ENCODE data around the gene TCF3.

Gene TCF3

GRCh38 chr19:1630012-1630411 is 22.4 kb downstream of the TCF3 start:
- H3K4me2 ChIP-seq (ENCODE audit: low read depth, low read length, poor library complexity, severe bottlenecking), result no peak overlapping the region
- no peak overlapping the region for H3K4me3 ChIP-seq (ENCODE audit: low read length, poor library complexity, severe bottlenecking)
- peaks cover 67% of the 10 kb centered on the region; the same call in 1 of the 2 replicates for H3K36me3 ChIP-seq (ENCODE audit: insufficient read depth, low read length)
- no peak overlapping the region for H3K9ac ChIP-seq (ENCODE audit: low read depth, low read length, poor library complexity, severe bottlenecking)
- no peaks in the 10 kb centered on the region for H3F3A ChIP-seq (ENCODE audit: low read depth)
- TF ChIP-seq CTCF (conservative IDR thresholded peaks at IDR 0.05; ENCODE audit: low read length) (no peak), EZH2phosphoT487 (IDR thresholded peaks at IDR 0.05; ENCODE audit: borderline replicate concordance) (no peak)
- H2AFZ ChIP-seq (ENCODE audit: low read length), result no peak overlapping the region
- H3K9me3 ChIP-seq (ENCODE audit: insufficient read depth, low read depth, low read length), result no peaks in the 10 kb centered on the region
- peaks cover 47% of the 10 kb centered on the region for H4K20me1 ChIP-seq (ENCODE audit: insufficient read depth, low read length, poor library complexity, severe bottlenecking)
- H3K27me3 ChIP-seq (ENCODE audit: insufficient read depth, low read length, poor library complexity, severe bottlenecking), result no peaks in the 10 kb centered on the region
- H3K9me2 ChIP-seq (replicated peaks; ENCODE audit: low read depth, low read length), result no peaks in the 10 kb centered on the region
- no peaks in the 10 kb centered on the region for H3K4me1 ChIP-seq (ENCODE audit: insufficient read depth, low read length, poor library complexity, severe bottlenecking)
- peaks cover 43% of the 10 kb centered on the region for H3K79me2 ChIP-seq (ENCODE audit: insufficient read depth, low read length)

- no peaks in the 10 kb centered on the region for H3K9me2 ChIP-seq (replicated peaks; ENCODE audit: low read depth, low read length)
- H3K27me3 ChIP-seq (ENCODE audit: insufficient read depth, low read length, poor library complexity, severe bottlenecking), result no peaks in the 10 kb centered on the region
- H3K9me3 ChIP-seq (ENCODE audit: insufficient read depth, low read depth, low read length), result no peaks in the 10 kb centered on the region
- H3K36me3 ChIP-seq (ENCODE audit: insufficient read depth, low read length), result peaks cover 67% of the 10 kb centered on the region; the same call in 1 of the 2 replicates
- H3F3A ChIP-seq (ENCODE audit: low read depth), result no peaks in the 10 kb centered on the region
- H3K9ac ChIP-seq (ENCODE audit: low read depth, low read length, poor library complexity, severe bottlenecking), result no peak overlapping the region
- no peak overlapping the region for H3K4me3 ChIP-seq (ENCODE audit: low read length, poor library complexity, severe bottlenecking)
- no peaks in the 10 kb centered on the region for H3K4me1 ChIP-seq (ENCODE audit: insufficient read depth, low read length, poor library complexity, severe bottlenecking)
- peaks cover 36% of the 10 kb centered on the region for H3K79me2 ChIP-seq (ENCODE audit: insufficient read depth, low read length)
- H3K4me2 ChIP-seq (ENCODE audit: low read depth, low read length, poor library complexity, severe bottlenecking), result no peak overlapping the region
- no peak overlapping the region for H2AFZ ChIP-seq (ENCODE audit: low read length)
- peaks cover 40% of the 10 kb centered on the region for H4K20me1 ChIP-seq (ENCODE audit: insufficient read depth, low read length, poor library complexity, severe bottlenecking)
- TF ChIP-seq CTCF (conservative IDR thresholded peaks at IDR 0.05; ENCODE audit: low read length), result no peak
- no peak for TF ChIP-seq EZH2phosphoT487 (IDR thresholded peaks at IDR 0.05; ENCODE audit: borderline replicate concordance)
Measured at GRCh38 chr19:1629256-1629808, 23.1 kb downstream of the TCF3 start.

GRCh38 chr19:1627194-1627593 is 25.2 kb downstream of the TCF3 start:
- Histone ChIP-seq H3K4me2 (ENCODE audit: low read depth, low read length, poor library complexity, severe bottlenecking) (no peak overlapping the region), H3K27me3 (ENCODE audit: insufficient read depth, low read length, poor library complexity, severe bottlenecking) (no peaks in the 10 kb centered on the region), H3K9me2 (replicated peaks; ENCODE audit: low read depth, low read length) (no peaks in the 10 kb centered on the region), H3K36me3 (ENCODE audit: insufficient read depth, low read length) (peaks cover 67% of the 10 kb centered on the region; the same call in 1 of the 2 replicates), H3K79me2 (ENCODE audit: insufficient read depth, low read length) (peaks cover 16% of the 10 kb centered on the region; the same call in 1 of the 2 replicates), H4K20me1 (ENCODE audit: insufficient read depth, low read length, poor library complexity, severe bottlenecking) (peaks cover 27% of the 10 kb centered on the region), H3K9me3 (ENCODE audit: insufficient read depth, low read depth, low read length) (no peaks in the 10 kb centered on the region), H2AFZ (ENCODE audit: low read length) (no peak overlapping the region), H3K9ac (ENCODE audit: low read depth, low read length, poor library complexity, severe bottlenecking) (no peak overlapping the region), H3K4me1 (ENCODE audit: insufficient read depth, low read length, poor library complexity, severe bottlenecking) (no peaks in the 10 kb centered on the region), H3K4me3 (ENCODE audit: low read length, poor library complexity, severe bottlenecking) (no peak overlapping the region), H3F3A (ENCODE audit: low read depth) (no peaks in the 10 kb centered on the region)
- no peak for TF ChIP-seq CTCF (conservative IDR thresholded peaks at IDR 0.05; ENCODE audit: low read length)
- TF ChIP-seq EZH2phosphoT487 (IDR thresholded peaks at IDR 0.05; ENCODE audit: borderline replicate concordance), result no peak
